ENCODE data around the gene ADPRH. TPM values are rescaled to one million over a fixed set of nuclear protein-coding genes. Genes with fewer than 3 reads are reported as not detected.

ADPRH gene
- total RNA-seq, 2 donors from 2014 or later = 3.0 to 6.5 TPM

DNA sequence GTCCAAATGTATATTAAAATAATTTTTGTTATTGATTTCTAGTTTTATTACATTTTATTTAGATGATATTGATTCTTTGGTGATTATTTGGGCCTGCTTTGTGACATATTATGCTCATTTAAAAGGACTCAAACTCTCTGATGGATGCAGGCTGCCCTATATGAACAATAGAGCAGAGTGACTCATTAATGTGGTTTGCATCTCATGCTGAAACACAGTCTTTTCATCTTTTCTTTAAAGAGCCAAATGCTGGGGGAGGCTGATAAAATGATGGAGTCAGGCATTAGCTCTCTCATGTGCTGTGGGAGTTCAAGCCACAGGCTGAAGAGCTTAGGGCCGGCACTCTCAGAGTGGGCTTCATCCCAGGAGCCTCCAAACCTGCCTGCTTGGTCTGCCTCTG lies 25.6 kb downstream of the ADPRH start:
- H3K4me3 ChIP-seq = no peak overlapping the region
- H3K27me3 ChIP-seq = no peaks in the 10 kb centered on the region
- DNase-seq (no peak), ATAC-seq (no peak)
- H3K4me1 ChIP-seq = no peaks in the 10 kb centered on the region
- H3K9me3 ChIP-seq = no peaks in the 10 kb centered on the region
- intact Hi-C loops (cut with DNase I) = no loop called here
- H3K36me3 ChIP-seq (replicated peaks in 1 of 2; ENCODE audit: insufficient read depth in 1 of 2, low read depth in 2 of 2) = no peaks in the 10 kb centered on the region
- H3K27ac ChIP-seq = no peak overlapping the region
- TF ChIP-seq POLR2A (IDR thresholded peaks at IDR 0.05) (no peak), CTCF (IDR thresholded peaks at IDR 0.05) (no peak)
- 82 to 83% methylated on average over 1 of the region's 1 CpG for WGBS, 2 donors

GRCh38 chr3:119608405-119609000 lies 29.2 kb downstream of the ADPRH start:
- TF ChIP-seq POLR2A (IDR thresholded peaks at IDR 0.05) = no peak
- ATAC-seq = no peak
- no peaks in the 10 kb centered on the region for H3K36me3 ChIP-seq (replicated peaks in 1 of 2; ENCODE audit: insufficient read depth in 1 of 2, low read depth in 2 of 2)
- H3K4me1 ChIP-seq = no peaks in the 10 kb centered on the region
- H3K4me3 ChIP-seq = no peak overlapping the region
- DNase-seq = no peak
- no peaks in the 10 kb centered on the region for H3K27me3 ChIP-seq
- intact Hi-C loops (cut with DNase I) = no loop called here
- H3K27ac ChIP-seq = no peak overlapping the region
- H3K9me3 ChIP-seq = no peaks in the 10 kb centered on the region
- 86 to 87% methylated on average over 6 of the region's 6 CpGs for WGBS, 2 donors

- Histone ChIP-seq H3K4me1 (no peaks in the 10 kb centered on the region), H3K4me3 (no peak overlapping the region), H3K27me3 (no peaks in the 10 kb centered on the region), H3K27ac (no peak overlapping the region), H3K9me3 (no peaks in the 10 kb centered on the region), H3K36me3 (replicated peaks in 1 of 2; ENCODE audit: insufficient read depth in 1 of 2, low read depth in 2 of 2) (no peaks in the 10 kb centered on the region)
- TF ChIP-seq CTCF (IDR thresholded peaks at IDR 0.05) (no peak), POLR2A (IDR thresholded peaks at IDR 0.05) (no peak)
- DNase-seq (no peak), ATAC-seq (no peak)
- 70 to 85% methylated on average over 6 of the region's 6 CpGs for WGBS, 2 donors
- intact Hi-C loops (cut with DNase I) = no loop called here
These were observed 30.0 kb downstream of the ADPRH start for GRCh38 chr3:119609301-119609700.

- Histone ChIP-seq H3K4me1 (no peaks in the 10 kb centered on the region), H3K9me3 (no peaks in the 10 kb centered on the region), H3K27me3 (no peaks in the 10 kb centered on the region), H3K4me3 (no peak overlapping the region), H3K36me3 (replicated peaks in 1 of 2; ENCODE audit: insufficient read depth in 1 of 2, low read depth in 2 of 2) (no peaks in the 10 kb centered on the region), H3K27ac (no peak overlapping the region)
- ATAC-seq = no peak
- intact Hi-C loops (cut with DNase I) = no loop called here
- 96 to 97% methylated on average over 1 of the region's 1 CpG for WGBS, 2 donors
- no peak for DNase-seq
- no peak for TF ChIP-seq POLR2A (IDR thresholded peaks at IDR 0.05)
- TF ChIP-seq CTCF (IDR thresholded peaks at IDR 0.05) = no peak
These were observed 32.4 kb downstream of the ADPRH start for GRCh38 chr3:119611664-119612063.

GRCh38 chr3:119613201-119613600 lies 33.9 kb downstream of the ADPRH start:
- Histone ChIP-seq H3K4me1 (no peaks in the 10 kb centered on the region), H3K27me3 (no peaks in the 10 kb centered on the region), H3K27ac (no peak overlapping the region), H3K36me3 (replicated peaks in 1 of 2; ENCODE audit: insufficient read depth in 1 of 2, low read depth in 2 of 2) (no peaks in the 10 kb centered on the region), H3K9me3 (no peaks in the 10 kb centered on the region), H3K4me3 (no peak overlapping the region)
- no peak for ATAC-seq
- intact Hi-C loops (cut with DNase I) = no loop called here
- TF ChIP-seq CTCF (IDR thresholded peaks at IDR 0.05) (no peak), POLR2A (IDR thresholded peaks at IDR 0.05) (no peak)
- WGBS, 2 donors = 80 to 82% methylated on average over 1 of the region's 1 CpG
- DNase-seq = no peak

Measured in body of pancreas (tissue), 4 donors.